K562 (cell line): ENCODE data around the gene GRK4. TPM values are rescaled to one million over a fixed set of nuclear protein-coding genes. Genes with fewer than 3 reads are reported as not detected.
A peak's percentile ranks its signal among the peaks of the same experiment; 100 is the strongest.

Experiments used
- ATAC-seq: fragments of 200-7000 bp; cut with Tn5 transposase; 3 replicates; pipeline ENCODE4 v1.9.1; 2020; ENCODE audit warnings: moderate library complexity
- BruUV-seq: library from RNA; stranded (reverse); fragments of 400-500 nt; replicated peaks from 2 replicates; lab custom pipeline; 2021; lab: Mats Ljungman, UMichigan
- CTCF ChIA-PET: fragments of 300-600 bp; formaldehyde crosslinking; extraction: SDS; loops from one replicate; lab custom pipeline; 2021; ENCODE audit warnings: low intra/inter-chr PET ratio; lab: Yijun Ruan, JAX
- POLR2A ChIA-PET: fragments of 300-600, 350-650 bp; sonication (Branson Sonifier 250); formaldehyde crosslinking; extraction: SDS; loops from one replicate; lab custom pipeline; 2021; ENCODE audit warnings: antibody characterized with exemption, inconsistent platforms; lab: Yijun Ruan, JAX
- DNase-seq, 4 experiments: peaks; one replicate each; pipeline versions ENCODE4 v3.0.0 to v3.0.0-alpha.2; 2011 to 2018; ENCODE audit warnings: low spot score in 3 of 4, mixed read lengths in 3 of 4; ENCODE audit errors: extremely low read depth in 1 of 4
- FAIRE-seq: peaks from 2 replicates; lab custom pipeline; 2011; peaks lifted over from hg19 to GRCh38; lab: Jason Lieb, UNC
- H2AFZ ChIP-seq: 2 replicates; pipeline ENCODE4 v1.6.0; 2011; ENCODE audit warnings: low read depth, low read length, control low read depth, inconsistent platforms
- H3K27ac ChIP-seq: fragments of 200-600 bp; 3 replicates; pipeline ENCODE4 v1.8.0; 2011; ENCODE audit warnings: low read depth, mild to moderate bottlenecking, control low read depth, inconsistent platforms, low read length, moderate library complexity, mixed read lengths; ENCODE audit errors: extremely low read depth
- H3K27me3 ChIP-seq, 2 experiments: fragments of 300-600 bp in 1 of 2; 2 replicates in 1 of 2; 3 replicates in 1 of 2; pipeline versions ENCODE4 v1.6.0 to v1.8.0; 2011; ENCODE audit warnings: inconsistent platforms in 2 of 2, low read length in 2 of 2, mild to moderate bottlenecking in 1 of 2, mixed read lengths in 1 of 2, moderate library complexity in 1 of 2; ENCODE audit not compliant: control insufficient read depth in 2 of 2, insufficient read depth in 2 of 2
- H3K36me3 ChIP-seq: fragments of 300-600 bp; 3 replicates; pipeline ENCODE4 v1.8.0; 2011; ENCODE audit warnings: mild to moderate bottlenecking, low read length, inconsistent platforms; ENCODE audit not compliant: control insufficient read depth, insufficient read depth
- H3K4me1 ChIP-seq, 2 experiments: fragments of 200-600 bp in 1 of 2; replicated peaks in 1 of 2; 2 replicates in 1 of 2; 3 replicates in 1 of 2; pipeline versions ENCODE4 v1.5.1 to v1.8.0; 2011; ENCODE audit warnings: inconsistent platforms in 2 of 2, low read length in 2 of 2, mild to moderate bottlenecking in 1 of 2, mixed read lengths in 1 of 2, moderate library complexity in 1 of 2; ENCODE audit not compliant: control insufficient read depth in 2 of 2, insufficient read depth in 2 of 2
- H3K4me2 ChIP-seq: 2 replicates; pipeline ENCODE4 v1.6.1; 2011; ENCODE audit warnings: low read length, control low read depth, inconsistent platforms, mixed read lengths; ENCODE audit not compliant: insufficient read depth
- H3K4me3 ChIP-seq: fragments of 200-600 bp; sonication (generic), shearing (Covaris generic); 2 replicates; pipeline ENCODE4 v1.5.1; 2016; ENCODE audit warnings: control low read depth, inconsistent platforms
- H3K79me2 ChIP-seq: fragments of 200-600 bp; 3 replicates; pipeline ENCODE4 v1.8.0; 2011; ENCODE audit warnings: low read length, inconsistent platforms; ENCODE audit not compliant: control insufficient read depth, insufficient read depth
- H3K9ac ChIP-seq, 2 experiments: 2 replicates each; pipeline versions ENCODE4 v1.6.0 to v1.6.1; 2011; ENCODE audit warnings: low read depth in 2 of 2, low read length in 2 of 2, control low read depth in 1 of 2, inconsistent platforms in 1 of 2, mild to moderate bottlenecking in 1 of 2, mixed read lengths in 1 of 2; ENCODE audit not compliant: insufficient read depth in 1 of 2
- H3K9me1 ChIP-seq: one replicate; pipeline ENCODE4 v1.6.0; 2011; ENCODE audit warnings: inconsistent platforms, mild to moderate bottlenecking, low read length, moderate library complexity; ENCODE audit not compliant: control insufficient read depth, insufficient read depth
- H3K9me3 ChIP-seq: replicated peaks from 2 replicates; pipeline ENCODE4 v1.5.1; 2011; ENCODE audit warnings: low read depth, low read length, inconsistent platforms; ENCODE audit not compliant: control insufficient read depth, insufficient read depth
- H4K20me1 ChIP-seq: replicated peaks from 2 replicates; pipeline ENCODE4 v1.6.1; 2011; ENCODE audit warnings: low read length, inconsistent platforms, mixed read lengths; ENCODE audit not compliant: control insufficient read depth, insufficient read depth
- BRF1 ChIP-seq: IDR thresholded peaks from 3 replicates; pipeline ENCODE4 v1.6.1; 2011; ENCODE audit warnings: borderline replicate concordance, mild to moderate bottlenecking; ENCODE audit not compliant: insufficient read length; ENCODE audit errors: extremely low read depth
- CBX2 ChIP-seq: fragments of 200-600 bp; sonication (generic); IDR thresholded peaks from one replicate; pipeline ENCODE4 v1.6.1; 2012; ENCODE audit warnings: mild to moderate bottlenecking, low read length, inconsistent platforms; ENCODE audit not compliant: insufficient read depth, poor library complexity, severe bottlenecking
- GABPA ChIP-seq: fragments of 200-800 bp; sonication (Bioruptor generic); conservative IDR thresholded peaks from 2 replicates; pipeline ENCODE4 v1.6.1; 2016; ENCODE audit warnings: low read depth, missing genetic modification characterization, missing compliant biosample characterization
- GTF2A2 ChIP-seq: IDR thresholded peaks from 2 replicates; pipeline ENCODE4 v1.6.1; 2016; ENCODE audit warnings: mild to moderate bottlenecking, missing genetic modification characterization, missing compliant biosample characterization
- JUN ChIP-seq, 2 experiments: sonication (generic) in 1 of 2; formaldehyde crosslinking in 1 of 2; IDR thresholded peaks; 2 replicates each; pipeline versions ENCODE4 v1.6.1 to v1.8.0; 2012 to 2022; ENCODE audit warnings: borderline replicate concordance in 2 of 2, mild to moderate bottlenecking in 2 of 2, improper control_type of control experiment in 1 of 2, low read depth in 1 of 2, low read length in 1 of 2, missing genetic modification reagents in 1 of 2
- SMARCB1 ChIP-seq: IDR thresholded peaks from 2 replicates; pipeline ENCODE4 v1.6.1; 2011; ENCODE audit warnings: improper control_type of control experiment, low read depth; ENCODE audit not compliant: insufficient read length
- ZNF586 ChIP-seq: fragments of 450-650 bp; formaldehyde crosslinking; conservative IDR thresholded peaks from 2 replicates; pipeline ENCODE4 v1.4.0; 2020; ENCODE audit warnings: mild to moderate bottlenecking, moderate library complexity
- WGBS: fragments of 100-300 bp; shearing (Covaris generic); methylation state at CpG from one replicate; pipeline ENCODE4 v1.1.6; 2016; ENCODE audit warnings: low coverage, mixed read lengths; ENCODE audit not compliant: insufficient coverage; ENCODE audit errors: missing lambda C conversion rate; 5-methylcytosine and 5-hydroxymethylcytosine counted together
- in situ Hi-C: fragments of 300-500 bp; cut with MboI; formaldehyde crosslinking; loops from 4 replicates; pipeline ENCODE4 v1.15.0; 2018; ENCODE audit warnings: inconsistent platforms, mixed read lengths
- intact Hi-C: fragments of 100-400 bp; cut with micrococcal nuclease; formaldehyde crosslinking; loops from 2 replicates; pipeline ENCODE4 v1.14.2; 2022
- polyA plus RNA-seq, 8 experiments: library from polyadenylated mRNA; depleted of rRNA in 4 of 8; stranded (reverse) in 5 of 8; unstranded in 3 of 8; fragments of >200 nt; fragmentation: Nextera tagmentation in 2 of 8; fragmentation: Illumina TruSeq in 1 of 8; extraction: Ambion mirVana in 2 of 8; extraction: Trizol in 1 of 8; gene quantifications; 2 replicates each; pipeline versions ENCODE4 v1.2.1 to v1.2.3, GENCODE V29; 2011 to 2014; ENCODE audit warnings: inconsistent platforms in 1 of 8, missing spikeins in 1 of 8
- total RNA-seq, 7 experiments: library from RNA; depleted of rRNA in 6 of 7; stranded (reverse); fragments of >200 nt in 6 of 7; fragmentation: Illumina TruSeq in 2 of 7; extraction: Trizol in 2 of 7; gene quantifications; 2 replicates each; pipeline versions ENCODE4 v1.2.1 to v1.2.3, GENCODE V29; 2011 to 2021; ENCODE audit warnings: low replicate concordance in 1 of 7

The GRK4 gene
- total and polyA plus RNA-seq, 9 of the 15 experiments (the other 6 are each of a cell fraction or from before 2014, with no cell fraction given), result 1.1 to 4.8 (median 2.6) TPM

DNA sequence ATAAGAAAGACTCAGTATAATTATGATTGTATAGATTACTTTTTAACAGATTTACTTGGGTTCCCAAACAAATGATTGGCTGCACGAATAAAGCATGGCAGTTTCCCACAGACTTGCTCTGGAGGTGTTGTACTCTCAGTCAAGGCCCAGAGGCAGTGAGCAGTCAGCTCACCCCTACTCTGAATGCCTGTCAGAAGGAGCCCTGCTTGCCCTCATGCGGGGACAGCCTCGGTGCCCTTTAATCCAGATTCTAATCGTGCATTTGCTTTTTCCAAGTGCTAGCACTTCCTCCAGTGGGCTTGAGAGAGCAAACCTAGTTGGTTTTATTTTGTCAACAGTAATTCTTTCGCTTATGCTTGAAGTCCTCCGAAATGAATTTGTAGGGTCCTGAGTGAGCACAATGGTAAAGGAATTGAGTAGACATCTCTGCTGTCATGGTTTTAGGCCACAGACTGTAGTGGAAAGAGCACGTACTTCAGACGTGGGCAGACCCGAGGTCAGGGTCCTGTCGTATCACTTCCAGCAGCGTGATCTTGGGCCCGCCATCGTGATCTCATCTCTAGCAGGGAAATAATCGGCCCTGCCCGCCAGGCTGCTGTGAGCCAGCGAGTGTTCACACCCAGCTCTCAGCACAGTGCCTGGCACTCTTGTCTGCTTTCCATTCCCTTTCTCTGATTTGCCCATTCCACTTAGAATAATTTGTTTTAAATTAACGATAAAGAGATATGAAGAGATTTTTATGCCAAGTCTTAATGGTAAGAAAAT is 48.3 kb downstream of the GRK4 start:
- no peak for DNase-seq

GRCh38 chr4:3013323-3013722 is 50.0 kb downstream of the GRK4 start:
- Histone ChIP-seq H3K9me1 (peaks cover 3% of the 10 kb centered on the region), H4K20me1 (no peaks in the 10 kb centered on the region; the same call in 1 of the 2 replicates), H3K79me2 (no peaks in the 10 kb centered on the region), H3K4me1 (peaks cover 0 to 5% of the 10 kb centered on the region in 2 experiments; a peak in 3 of 5 replicates), H3K9ac (no peak overlapping the region), H3K36me3 (no peaks in the 10 kb centered on the region), H2AFZ (no peak overlapping the region), H3K4me3 (no peak overlapping the region), H3K4me2 (no peak overlapping the region), H3K27ac (no peak overlapping the region), H3K9me3 (no peaks in the 10 kb centered on the region), H3K27me3 (peaks cover 28 to 40% of the 10 kb centered on the region in 2 experiments; a peak in 4 of 5 replicates)
- DNase-seq (no peak), ATAC-seq (no peak), FAIRE-seq (no peak)
- intact Hi-C loops (no loop called here), in situ Hi-C loops (no loop called here)
- WGBS, result 24% methylated on average over 7 of the region's 7 CpGs
- ChIA-PET POLR2A (interaction anchor here (0.7 to 1.1 kb wide), 3 partner anchors 11 to 18 kb away, joined by 3 read pairs; no protein-coding TSS in a partner anchor), CTCF (interaction anchor here (0.6 kb wide), 1 partner anchor 36 kb away, joined by 4 read pairs; no protein-coding TSS in a partner anchor)
- TF ChIP-seq ZNF586 (CRISPR knock-in tag) (no peak), JUN (IDR thresholded peaks at IDR 0.05; ENCODE audit: borderline replicate concordance, low read depth, low read length) (no peak), JUN (CRISPR knock-in tag; IDR thresholded peaks at IDR 0.05; ENCODE audit: borderline replicate concordance) (no peak), SMARCB1 (no peak), CBX2 (peak; percentile 86)
- BruUV-seq, result no TSS peak

More for the DNA sequence above, 48.3 kb downstream of the GRK4 start:
- in situ Hi-C loops (no loop called here), intact Hi-C loops (no loop called here)
- peaks cover 29 to 36% of the 10 kb centered on the region in 2 experiments; a peak in 4 of 5 replicates for H3K27me3 ChIP-seq
- POLR2A ChIA-PET, result interaction anchor here (1.0 kb wide), 1 partner anchor 21 kb away, joined by 3 read pairs; no protein-coding TSS in a partner anchor
- H3K79me2 ChIP-seq, result no peaks in the 10 kb centered on the region
- H3K9me3 ChIP-seq, result no peaks in the 10 kb centered on the region
- TF ChIP-seq BRF1, result no peak
- no peak for TF ChIP-seq GABPA
- TF ChIP-seq CBX2, result peak; percentile 51
- no peak for TF ChIP-seq GTF2A2 (tag)
- BruUV-seq, result no TSS peak
- H3K9me1 ChIP-seq, result peaks cover 3% of the 10 kb centered on the region
- no peaks in the 10 kb centered on the region; the same call in 1 of the 2 replicates for H4K20me1 ChIP-seq
- no peak overlapping the region for H3K4me2 ChIP-seq
- WGBS, result 9% methylated on average over 17 of the region's 17 CpGs
- no peak overlapping the region for H2AFZ ChIP-seq
- no peak overlapping the region for H3K27ac ChIP-seq
- FAIRE-seq, result no peak
- no peak for ATAC-seq
- CTCF ChIA-PET, result no interaction called here
- H3K4me1 ChIP-seq, result peaks cover 0 to 5% of the 10 kb centered on the region in 2 experiments; a peak in 3 of 5 replicates
- no peaks in the 10 kb centered on the region for H3K36me3 ChIP-seq
- no peak overlapping the region for H3K4me3 ChIP-seq
- H3K9ac ChIP-seq, result no peak overlapping the region
